ENCODE measurements around the gene SLC37A1.

The SLC37A1 gene

DNA sequence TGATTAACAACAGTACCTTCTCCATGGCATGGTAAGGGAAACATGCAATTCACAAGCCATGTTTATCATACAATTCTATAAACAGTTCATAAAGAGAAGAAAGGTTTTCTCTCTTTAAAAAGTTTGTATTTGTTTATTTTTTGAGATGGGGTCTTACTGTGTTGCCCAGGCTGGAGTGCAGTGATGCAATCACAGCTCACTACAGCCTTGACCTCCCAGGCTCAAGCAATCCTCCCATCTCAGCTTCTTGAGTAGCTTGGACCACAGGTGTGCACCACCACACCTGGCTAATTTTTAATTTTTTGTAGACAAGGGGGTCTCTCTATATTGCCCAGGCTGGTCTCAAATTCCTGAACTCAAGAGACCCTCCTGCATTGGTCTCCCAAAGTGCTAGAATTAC is 28.0 kb downstream of the SLC37A1 start:
- no peak overlapping the region for H3K27ac ChIP-seq (ENCODE audit: insufficient read depth, low read depth, low read length, poor library complexity, severe bottlenecking)
- no peaks in the 10 kb centered on the region for H3K27me3 ChIP-seq (ENCODE audit: control insufficient read depth, insufficient read depth, low read length, poor library complexity, severe bottlenecking)
- peaks cover 6% of the 10 kb centered on the region for H3K4me1 ChIP-seq (ENCODE audit: control insufficient read depth, insufficient read depth, low read length)
- H3K4me3 ChIP-seq (ENCODE audit: insufficient read depth, low read depth, low read length) = no peak overlapping the region
- H3K9me3 ChIP-seq (ENCODE audit: control insufficient read depth, low read length) = no peaks in the 10 kb centered on the region
- H3K36me3 ChIP-seq (ENCODE audit: control insufficient read depth, insufficient read depth, low read length) = no peaks in the 10 kb centered on the region

DNA sequence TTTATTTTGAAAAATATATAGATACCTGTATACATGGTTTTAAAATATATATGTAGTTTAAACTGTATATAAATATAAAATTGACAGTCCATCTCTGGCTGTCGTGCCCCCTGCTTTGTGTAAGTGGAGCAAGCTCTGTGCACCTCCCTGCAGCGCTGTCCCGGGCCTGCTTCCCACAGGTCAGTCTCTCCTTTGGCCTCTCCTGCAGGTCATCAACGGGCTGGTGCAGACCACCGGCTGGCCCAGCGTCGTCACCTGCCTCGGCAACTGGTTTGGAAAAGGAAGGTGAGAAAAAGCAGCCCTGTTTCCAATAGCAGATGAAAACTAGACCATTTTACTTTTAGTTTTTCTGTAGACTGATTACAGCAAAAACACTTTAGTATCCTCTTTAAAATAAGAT is 28.5 kb downstream of the SLC37A1 start:
- Histone ChIP-seq H3K27ac (ENCODE audit: insufficient read depth, low read depth, low read length, poor library complexity, severe bottlenecking) (no peak overlapping the region), H3K27me3 (ENCODE audit: control insufficient read depth, insufficient read depth, low read length, poor library complexity, severe bottlenecking) (no peaks in the 10 kb centered on the region), H3K9me3 (ENCODE audit: control insufficient read depth, low read length) (no peaks in the 10 kb centered on the region), H3K4me1 (ENCODE audit: control insufficient read depth, insufficient read depth, low read length) (peaks cover 6% of the 10 kb centered on the region), H3K36me3 (ENCODE audit: control insufficient read depth, insufficient read depth, low read length) (no peaks in the 10 kb centered on the region), H3K4me3 (ENCODE audit: insufficient read depth, low read depth, low read length) (no peak overlapping the region)
- 93 to 97% methylated on average over 8 of the region's 8 CpGs for WGBS, 2 experiments

DNA sequence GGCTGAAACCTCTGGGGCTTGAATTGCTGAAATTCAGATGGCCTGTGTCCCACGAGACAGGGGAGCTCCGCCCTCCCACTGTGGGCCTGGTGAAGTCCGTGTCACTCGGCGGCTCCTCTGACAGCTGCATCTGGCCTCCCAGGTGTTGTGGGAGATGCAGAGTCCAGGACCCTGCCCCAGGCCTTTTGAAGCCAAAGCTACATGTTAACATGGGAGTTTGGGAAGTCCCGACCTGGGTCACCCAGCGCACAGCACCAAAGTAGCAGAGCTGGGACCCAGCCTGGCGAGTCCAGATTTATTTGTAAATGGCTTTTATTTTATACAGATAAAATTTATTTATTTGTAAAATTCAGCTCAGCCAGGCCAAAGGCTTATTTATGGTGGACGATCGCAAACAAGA is 28.9 kb downstream of the SLC37A1 start:
- Histone ChIP-seq H3K9me3 (ENCODE audit: control insufficient read depth, low read length) (no peaks in the 10 kb centered on the region), H3K4me1 (ENCODE audit: control insufficient read depth, insufficient read depth, low read length) (peaks cover 6% of the 10 kb centered on the region), H3K27ac (ENCODE audit: insufficient read depth, low read depth, low read length, poor library complexity, severe bottlenecking) (no peak overlapping the region), H3K27me3 (ENCODE audit: control insufficient read depth, insufficient read depth, low read length, poor library complexity, severe bottlenecking) (no peaks in the 10 kb centered on the region), H3K36me3 (ENCODE audit: control insufficient read depth, insufficient read depth, low read length) (no peaks in the 10 kb centered on the region), H3K4me3 (ENCODE audit: insufficient read depth, low read depth, low read length) (no peak overlapping the region)
- WGBS, 2 experiments = 92 to 94% methylated on average over 9 to 10 of the region's 10 CpGs

DNA sequence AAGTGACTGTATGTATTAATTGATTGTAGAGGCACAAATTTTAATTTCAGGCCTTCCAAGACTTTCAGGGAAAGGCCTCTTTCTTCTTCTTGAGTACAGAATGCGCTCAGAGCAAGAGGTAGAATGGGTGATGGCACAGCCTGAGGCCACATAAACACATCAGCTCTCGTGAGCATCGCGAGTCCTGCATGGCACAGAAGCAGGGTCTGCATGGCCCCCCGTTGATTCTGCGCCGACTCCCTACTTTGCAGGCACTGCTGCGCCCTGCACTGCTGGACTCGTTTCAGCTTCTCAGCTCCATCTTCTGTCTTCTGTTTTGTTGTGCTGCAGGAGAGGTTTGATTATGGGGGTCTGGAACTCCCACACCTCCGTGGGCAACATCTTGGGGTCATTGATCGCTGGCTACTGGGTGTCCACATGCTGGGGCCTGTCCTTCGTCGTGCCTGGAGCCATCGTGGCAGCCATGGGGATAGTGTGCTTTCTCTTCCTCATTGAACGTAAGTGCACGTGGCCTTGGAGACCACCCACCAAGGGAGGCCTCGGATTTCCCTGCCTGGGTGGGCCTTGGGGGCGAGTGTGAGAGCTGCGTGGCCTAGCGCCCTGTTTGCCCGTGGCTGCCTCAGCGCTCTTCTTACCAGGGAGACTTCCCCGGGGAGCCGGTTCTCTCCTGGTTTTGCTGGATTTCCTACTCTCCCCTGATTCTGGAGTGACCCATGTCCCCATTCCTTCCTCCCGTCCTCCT is 29.6 kb downstream of the SLC37A1 start:
- Histone ChIP-seq H3K9me3 (ENCODE audit: control insufficient read depth, low read length) (no peaks in the 10 kb centered on the region), H3K36me3 (ENCODE audit: control insufficient read depth, insufficient read depth, low read length) (no peaks in the 10 kb centered on the region), H3K27ac (ENCODE audit: insufficient read depth, low read depth, low read length, poor library complexity, severe bottlenecking) (no peak overlapping the region), H3K4me1 (ENCODE audit: control insufficient read depth, insufficient read depth, low read length) (peaks cover 6% of the 10 kb centered on the region), H3K4me3 (ENCODE audit: insufficient read depth, low read depth, low read length) (no peak overlapping the region), H3K27me3 (ENCODE audit: control insufficient read depth, insufficient read depth, low read length, poor library complexity, severe bottlenecking) (no peaks in the 10 kb centered on the region)
- 90 to 94% methylated on average over 25 of the region's 25 CpGs for WGBS, 2 experiments

DNA sequence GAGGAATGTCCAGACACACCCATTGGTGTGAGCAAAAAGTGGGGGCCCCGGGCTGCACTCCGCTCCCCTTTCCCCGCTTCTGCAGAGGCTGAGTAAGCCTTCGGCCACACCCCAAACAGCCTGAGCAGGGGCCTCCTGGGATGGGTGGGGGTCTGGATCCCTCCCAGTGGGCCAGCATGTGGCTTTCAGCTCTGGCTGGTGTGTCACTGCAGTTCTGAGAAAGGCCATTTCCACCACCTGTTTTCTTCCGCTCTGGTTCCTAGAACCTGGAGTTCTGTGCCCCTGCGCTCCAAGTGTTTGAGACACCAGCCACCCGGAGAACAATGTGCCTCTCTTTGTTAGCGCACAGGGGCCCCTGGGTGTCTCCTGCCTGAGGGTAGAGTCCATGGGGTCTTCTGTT is 30.9 kb downstream of the SLC37A1 start:
- H3K36me3 ChIP-seq (ENCODE audit: control insufficient read depth, insufficient read depth, low read length) = no peaks in the 10 kb centered on the region
- WGBS, 2 experiments = 94 to 96% methylated on average over 8 of the region's 8 CpGs
- H3K4me1 ChIP-seq (ENCODE audit: control insufficient read depth, insufficient read depth, low read length) = peaks cover 6% of the 10 kb centered on the region
- H3K4me3 ChIP-seq (ENCODE audit: insufficient read depth, low read depth, low read length) = no peak overlapping the region
- no peak overlapping the region for H3K27ac ChIP-seq (ENCODE audit: insufficient read depth, low read depth, low read length, poor library complexity, severe bottlenecking)
- no peaks in the 10 kb centered on the region for H3K27me3 ChIP-seq (ENCODE audit: control insufficient read depth, insufficient read depth, low read length, poor library complexity, severe bottlenecking)
- H3K9me3 ChIP-seq (ENCODE audit: control insufficient read depth, low read length) = no peaks in the 10 kb centered on the region

DNA sequence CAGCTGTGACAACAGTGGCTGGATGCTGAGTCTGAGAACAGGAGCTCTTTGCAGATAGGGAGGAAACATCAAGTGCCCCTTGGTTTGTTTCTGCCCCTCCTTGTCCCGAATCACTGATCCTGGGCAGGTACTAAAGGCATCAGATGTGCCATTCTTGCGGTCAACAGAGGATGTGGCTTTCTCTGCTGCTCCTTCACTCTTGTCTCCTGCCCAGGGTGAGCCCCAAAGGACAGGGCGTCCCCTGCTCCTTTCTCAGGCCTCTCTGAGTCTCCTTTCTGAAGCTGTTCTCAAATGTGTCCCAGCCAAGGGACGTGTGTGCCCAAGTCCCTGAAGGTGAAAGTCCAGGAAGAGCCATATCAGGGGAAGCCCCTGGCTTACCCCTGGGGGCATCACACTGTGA is 31.7 kb downstream of the SLC37A1 start:
- no peaks in the 10 kb centered on the region for H3K27me3 ChIP-seq (ENCODE audit: control insufficient read depth, insufficient read depth, low read length, poor library complexity, severe bottlenecking)
- H3K27ac ChIP-seq (ENCODE audit: insufficient read depth, low read depth, low read length, poor library complexity, severe bottlenecking) = no peak overlapping the region
- no peaks in the 10 kb centered on the region for H3K9me3 ChIP-seq (ENCODE audit: control insufficient read depth, low read length)
- H3K4me3 ChIP-seq (ENCODE audit: insufficient read depth, low read depth, low read length) = no peak overlapping the region
- peaks cover 6% of the 10 kb centered on the region for H3K4me1 ChIP-seq (ENCODE audit: control insufficient read depth, insufficient read depth, low read length)
- H3K36me3 ChIP-seq (ENCODE audit: control insufficient read depth, insufficient read depth, low read length) = no peaks in the 10 kb centered on the region
- 84% methylated on average over 4 of the region's 4 CpGs for WGBS, 2 experiments

DNA sequence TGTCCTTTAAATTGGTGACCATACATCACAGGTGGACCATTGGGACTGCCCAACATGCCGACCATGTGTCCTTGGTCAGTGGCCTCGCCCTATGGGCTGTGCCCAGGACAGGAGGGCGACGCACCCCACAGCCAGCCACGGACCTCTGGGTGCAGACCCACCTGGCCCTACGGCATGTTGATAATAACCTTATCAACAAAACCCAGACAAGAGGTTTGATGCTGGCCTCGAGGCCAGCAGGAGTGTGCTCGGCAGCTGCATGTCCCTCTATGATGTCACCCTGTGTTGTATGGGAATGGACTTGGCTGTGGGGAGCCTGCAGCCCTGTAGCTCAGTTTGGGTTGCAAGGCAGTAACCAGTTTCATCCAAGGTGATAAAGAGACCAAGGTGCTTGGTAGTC is 32.1 kb downstream of the SLC37A1 start:
- no peaks in the 10 kb centered on the region for H3K27me3 ChIP-seq (ENCODE audit: control insufficient read depth, insufficient read depth, low read length, poor library complexity, severe bottlenecking)
- no peaks in the 10 kb centered on the region for H3K9me3 ChIP-seq (ENCODE audit: control insufficient read depth, low read length)
- H3K36me3 ChIP-seq (ENCODE audit: control insufficient read depth, insufficient read depth, low read length) = no peaks in the 10 kb centered on the region
- no peak overlapping the region for H3K27ac ChIP-seq (ENCODE audit: insufficient read depth, low read depth, low read length, poor library complexity, severe bottlenecking)
- WGBS, 2 experiments = 79 to 80% methylated on average over 8 of the region's 8 CpGs
- no peak overlapping the region for H3K4me3 ChIP-seq (ENCODE audit: insufficient read depth, low read depth, low read length)
- H3K4me1 ChIP-seq (ENCODE audit: control insufficient read depth, insufficient read depth, low read length) = peaks cover 6% of the 10 kb centered on the region

DNA sequence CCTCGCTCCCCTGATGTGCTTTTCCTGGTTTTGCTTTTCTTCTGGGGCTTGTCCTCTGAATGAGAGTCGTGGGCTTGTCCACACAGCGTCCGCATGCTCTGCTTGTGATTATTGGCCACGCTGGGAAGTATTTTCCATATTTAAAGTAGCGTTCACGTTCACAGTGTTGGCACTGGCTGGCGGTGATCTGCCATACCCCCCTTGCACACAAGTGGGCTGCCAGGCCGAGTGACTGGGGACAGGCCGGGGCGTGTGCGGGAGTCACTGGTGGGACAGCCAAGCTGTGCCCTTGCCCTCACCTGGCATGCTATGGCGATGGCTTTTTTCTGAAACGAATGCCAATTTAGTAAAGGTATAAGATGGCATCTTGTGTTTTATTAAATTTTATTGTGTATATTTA is 32.8 kb downstream of the SLC37A1 start:
- Histone ChIP-seq H3K27me3 (ENCODE audit: control insufficient read depth, insufficient read depth, low read length, poor library complexity, severe bottlenecking) (no peaks in the 10 kb centered on the region), H3K36me3 (ENCODE audit: control insufficient read depth, insufficient read depth, low read length) (no peaks in the 10 kb centered on the region)
- WGBS, 2 experiments = 88 to 90% methylated on average over 14 of the region's 14 CpGs

DNA sequence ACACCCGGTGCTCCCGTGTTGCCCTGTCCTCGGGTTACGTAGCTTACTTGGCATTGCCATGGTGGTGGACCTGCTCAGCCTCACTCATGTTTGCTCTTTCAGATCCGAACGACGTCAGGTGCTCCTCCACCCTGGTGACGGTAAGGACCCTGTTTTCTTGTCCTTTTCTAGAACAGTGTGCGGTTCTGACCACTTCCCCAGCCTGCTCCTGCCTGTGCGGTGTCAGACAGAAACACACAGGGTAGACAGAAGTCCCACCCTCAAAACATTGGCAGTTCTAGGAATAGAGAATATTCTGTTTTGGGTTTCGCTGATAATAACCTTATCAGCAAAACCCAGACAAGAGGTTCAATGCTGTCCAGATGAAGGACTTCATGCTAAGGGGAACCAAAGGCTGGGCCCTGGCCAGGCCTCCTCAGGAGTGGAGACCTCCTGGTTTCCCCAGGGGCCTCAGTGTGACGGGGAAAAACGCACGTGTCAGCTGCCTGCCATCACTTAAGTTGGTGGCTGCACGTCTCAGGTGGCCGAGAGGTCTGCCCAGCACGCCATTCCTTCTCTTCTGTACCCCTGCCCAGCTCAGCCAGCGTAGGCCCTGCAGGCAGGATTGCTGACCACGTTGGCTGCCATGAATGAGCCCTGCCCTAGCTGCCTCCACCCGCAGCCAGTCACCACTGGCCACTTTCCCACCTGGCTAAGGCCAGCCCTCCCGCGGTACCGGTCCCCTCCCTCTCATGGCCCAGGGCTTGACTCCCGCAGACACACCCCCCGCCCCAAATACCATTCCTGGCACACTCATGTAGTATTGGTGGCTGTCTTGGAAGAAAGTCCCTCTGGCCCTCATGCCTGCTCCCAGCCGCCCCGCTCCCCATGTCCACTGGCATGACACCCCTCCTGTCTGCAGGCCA is 33.6 kb downstream of the SLC37A1 start:
- 90% methylated on average over 27 of the region's 27 CpGs for WGBS, 2 experiments
- Histone ChIP-seq H3K36me3 (ENCODE audit: control insufficient read depth, insufficient read depth, low read length) (no peaks in the 10 kb centered on the region), H3K9me3 (ENCODE audit: control insufficient read depth, low read length) (no peaks in the 10 kb centered on the region), H3K4me1 (ENCODE audit: control insufficient read depth, insufficient read depth, low read length) (no peaks in the 10 kb centered on the region), H3K27ac (ENCODE audit: insufficient read depth, low read depth, low read length, poor library complexity, severe bottlenecking) (no peak overlapping the region), H3K4me3 (ENCODE audit: insufficient read depth, low read depth, low read length) (no peak overlapping the region), H3K27me3 (ENCODE audit: control insufficient read depth, insufficient read depth, low read length, poor library complexity, severe bottlenecking) (no peaks in the 10 kb centered on the region)

More for the DNA sequence above, 32.8 kb downstream of the SLC37A1 start:
- H3K4me3 ChIP-seq (ENCODE audit: insufficient read depth, low read depth, low read length) = no peak overlapping the region
- no peaks in the 10 kb centered on the region for H3K9me3 ChIP-seq (ENCODE audit: control insufficient read depth, low read length)
- no peaks in the 10 kb centered on the region for H3K4me1 ChIP-seq (ENCODE audit: control insufficient read depth, insufficient read depth, low read length)
- H3K27ac ChIP-seq (ENCODE audit: insufficient read depth, low read depth, low read length, poor library complexity, severe bottlenecking) = no peak overlapping the region

DNA sequence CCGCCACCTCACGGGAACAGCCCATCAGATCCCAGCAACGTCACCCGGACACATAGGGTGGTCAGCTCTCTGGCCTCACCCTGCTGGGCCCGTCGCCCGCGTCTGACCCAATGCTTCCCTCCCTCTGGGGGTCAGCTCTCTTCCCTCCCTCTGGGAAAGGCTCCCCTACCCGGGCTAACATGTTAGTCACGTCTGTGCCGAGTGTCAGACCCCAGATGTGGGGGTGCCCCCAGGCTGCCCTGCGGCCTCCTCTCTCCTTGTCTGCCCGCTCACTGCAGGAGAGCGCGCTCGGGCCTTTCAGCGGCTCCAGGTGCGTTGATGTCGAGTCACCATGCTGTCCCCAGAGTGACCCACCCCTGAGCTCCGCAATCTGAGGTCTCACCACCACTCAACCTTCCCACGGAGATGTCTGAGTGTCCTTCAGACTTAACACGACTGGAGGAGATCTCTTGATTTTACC is 34.3 kb downstream of the SLC37A1 start:
- Histone ChIP-seq H3K4me3 (ENCODE audit: insufficient read depth, low read depth, low read length) (no peak overlapping the region), H3K9me3 (ENCODE audit: control insufficient read depth, low read length) (no peaks in the 10 kb centered on the region), H3K27ac (ENCODE audit: insufficient read depth, low read depth, low read length, poor library complexity, severe bottlenecking) (no peak overlapping the region), H3K4me1 (ENCODE audit: control insufficient read depth, insufficient read depth, low read length) (no peaks in the 10 kb centered on the region), H3K36me3 (ENCODE audit: control insufficient read depth, insufficient read depth, low read length) (no peaks in the 10 kb centered on the region), H3K27me3 (ENCODE audit: control insufficient read depth, insufficient read depth, low read length, poor library complexity, severe bottlenecking) (no peaks in the 10 kb centered on the region)
- 90% methylated on average over 22 of the region's 22 CpGs for WGBS, 2 experiments

Measured in ectodermal cell (in vitro differentiated cells).